ENCODE measurements around the gene FBXL14. TPM values are rescaled to one million over a fixed set of nuclear protein-coding genes. Genes with fewer than 3 reads are reported as not detected.

Gene FBXL14
- total RNA-seq: 10.9 and 14.7 TPM in 2 replicates

GRCh38 chr12:1594261-1595025 is at the start of gene FBXL14:
FBXL14 (minus strand) TSS chr12:1594581; CDS start chr12:1594066, 515 bp downstream.

GRCh38 chr12:1628666-1629337 is 34.4 kb upstream of the FBXL14 start, which contains the start of gene WNT5B:
WNT5B (plus strand) TSS chr12:1629231; CDS start chr12:1631355, 2,124 bp downstream.

Other genes with a start within 250 kb of the FBXL14 start
- 0.43 and 27.7 TPM in 2 replicates for gene WNT5B, start 34.6 kb upstream of the FBXL14 start, total RNA-seq
- 29.2 and 39.4 TPM in 2 replicates for gene ADIPOR2, start 96.5 kb upstream of the FBXL14 start, total RNA-seq
- gene LRTM2, start 226.0 kb upstream of the FBXL14 start, total RNA-seq: not detected in 2 replicates

Data from tracheal epithelial cell (primary cell).